Choroid plexus epithelial cell (primary cell): ENCODE results near the gene TMEM30B.

Source experiments
- DNase-seq: peaks from one replicate; pipeline ENCODE4 v3.0.0-alpha.2; 2010; ENCODE audit warnings: low read depth
- H3K4me3 ChIP-seq: 2 replicates; pipeline ENCODE4 v1.5.1; 2011; ENCODE audit warnings: low read depth, mild to moderate bottlenecking, control low read depth, low read length, moderate library complexity
- TF ChIP-seq, protein P1 (sequence below): conservative IDR thresholded peaks from 2 replicates; pipeline ENCODE4 v1.5.1; 2011; ENCODE audit warnings: low read depth, mild to moderate bottlenecking, control low read depth, inconsistent platforms, low read length, moderate library complexity

The TMEM30B gene, protein sequence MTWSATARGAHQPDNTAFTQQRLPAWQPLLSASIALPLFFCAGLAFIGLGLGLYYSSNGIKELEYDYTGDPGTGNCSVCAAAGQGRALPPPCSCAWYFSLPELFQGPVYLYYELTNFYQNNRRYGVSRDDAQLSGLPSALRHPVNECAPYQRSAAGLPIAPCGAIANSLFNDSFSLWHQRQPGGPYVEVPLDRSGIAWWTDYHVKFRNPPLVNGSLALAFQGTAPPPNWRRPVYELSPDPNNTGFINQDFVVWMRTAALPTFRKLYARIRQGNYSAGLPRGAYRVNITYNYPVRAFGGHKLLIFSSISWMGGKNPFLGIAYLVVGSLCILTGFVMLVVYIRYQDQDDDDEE

DNA sequence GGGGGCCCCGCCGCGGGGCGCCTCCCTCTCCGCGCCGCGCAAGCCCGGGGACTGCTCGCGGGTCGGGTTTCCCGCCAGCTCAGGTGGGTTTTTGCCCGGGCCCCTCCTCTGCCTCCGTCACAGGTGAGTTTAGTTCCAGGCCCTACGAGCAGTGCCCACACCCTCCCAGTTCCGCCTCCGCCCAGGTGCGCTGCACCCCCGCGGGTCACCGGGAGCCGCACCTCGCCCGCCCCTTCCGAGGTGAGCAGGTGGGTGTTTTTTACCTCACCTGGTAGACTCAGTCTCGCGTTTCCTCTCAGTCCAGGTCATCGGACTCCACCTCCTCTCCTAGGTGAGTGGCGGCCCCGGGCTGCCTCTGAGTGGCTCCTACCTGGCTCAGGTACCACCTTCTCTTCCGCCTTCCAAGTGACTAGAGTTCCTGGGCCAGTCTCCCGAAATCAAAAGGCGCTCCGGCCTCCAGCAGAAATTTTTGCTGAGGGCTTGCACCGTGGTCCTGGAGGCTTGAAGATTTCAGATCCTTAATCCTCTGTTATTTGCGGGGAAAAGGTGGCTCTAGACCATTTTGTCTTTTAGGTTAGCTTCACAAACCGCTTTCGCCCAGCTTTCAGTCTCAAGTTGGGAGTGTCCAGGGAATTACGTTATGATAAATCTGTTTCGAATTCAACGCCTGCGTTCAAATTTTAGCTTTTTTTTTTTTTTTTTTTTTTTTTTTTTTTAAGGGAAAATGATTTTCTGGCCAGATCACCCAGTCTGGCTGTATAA is at the start of gene TMEM30B:
Gene TMEM30B, minus strand, starts transcription at position 153 of the 762 bp plus-strand sequence. CDS start 191 bp downstream, outside the sequence.
- DNase-seq, result no peak
- peak within 1 kb of the TSS; percentile 48 for H3K4me3 ChIP-seq
- TF ChIP-seq, protein P1, sequence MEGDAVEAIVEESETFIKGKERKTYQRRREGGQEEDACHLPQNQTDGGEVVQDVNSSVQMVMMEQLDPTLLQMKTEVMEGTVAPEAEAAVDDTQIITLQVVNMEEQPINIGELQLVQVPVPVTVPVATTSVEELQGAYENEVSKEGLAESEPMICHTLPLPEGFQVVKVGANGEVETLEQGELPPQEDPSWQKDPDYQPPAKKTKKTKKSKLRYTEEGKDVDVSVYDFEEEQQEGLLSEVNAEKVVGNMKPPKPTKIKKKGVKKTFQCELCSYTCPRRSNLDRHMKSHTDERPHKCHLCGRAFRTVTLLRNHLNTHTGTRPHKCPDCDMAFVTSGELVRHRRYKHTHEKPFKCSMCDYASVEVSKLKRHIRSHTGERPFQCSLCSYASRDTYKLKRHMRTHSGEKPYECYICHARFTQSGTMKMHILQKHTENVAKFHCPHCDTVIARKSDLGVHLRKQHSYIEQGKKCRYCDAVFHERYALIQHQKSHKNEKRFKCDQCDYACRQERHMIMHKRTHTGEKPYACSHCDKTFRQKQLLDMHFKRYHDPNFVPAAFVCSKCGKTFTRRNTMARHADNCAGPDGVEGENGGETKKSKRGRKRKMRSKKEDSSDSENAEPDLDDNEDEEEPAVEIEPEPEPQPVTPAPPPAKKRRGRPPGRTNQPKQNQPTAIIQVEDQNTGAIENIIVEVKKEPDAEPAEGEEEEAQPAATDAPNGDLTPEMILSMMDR, result no peak

DNA sequence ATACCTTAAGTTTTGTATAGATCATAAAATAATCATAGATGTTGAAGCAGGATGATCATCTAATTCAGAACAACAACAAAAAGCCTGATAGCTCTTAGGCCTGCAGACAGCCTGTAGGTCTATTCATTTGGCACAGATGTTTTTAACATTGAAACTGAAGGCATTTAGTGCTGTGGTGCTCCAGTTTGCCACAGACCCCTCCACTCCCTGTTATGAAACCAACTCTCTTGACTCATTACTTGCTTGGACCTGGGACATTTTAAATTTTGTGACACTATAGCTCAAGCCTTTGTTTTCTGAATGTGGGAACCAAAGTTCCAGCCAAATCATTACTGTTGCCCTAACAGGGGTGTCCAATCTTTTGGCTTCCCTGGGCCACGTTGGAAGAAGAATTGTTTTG is 49.4 kb upstream of the TMEM30B start:
- DNase-seq, result no peak
- no peak overlapping the region for H3K4me3 ChIP-seq
- TF ChIP-seq, protein P1, result no peak

DNA sequence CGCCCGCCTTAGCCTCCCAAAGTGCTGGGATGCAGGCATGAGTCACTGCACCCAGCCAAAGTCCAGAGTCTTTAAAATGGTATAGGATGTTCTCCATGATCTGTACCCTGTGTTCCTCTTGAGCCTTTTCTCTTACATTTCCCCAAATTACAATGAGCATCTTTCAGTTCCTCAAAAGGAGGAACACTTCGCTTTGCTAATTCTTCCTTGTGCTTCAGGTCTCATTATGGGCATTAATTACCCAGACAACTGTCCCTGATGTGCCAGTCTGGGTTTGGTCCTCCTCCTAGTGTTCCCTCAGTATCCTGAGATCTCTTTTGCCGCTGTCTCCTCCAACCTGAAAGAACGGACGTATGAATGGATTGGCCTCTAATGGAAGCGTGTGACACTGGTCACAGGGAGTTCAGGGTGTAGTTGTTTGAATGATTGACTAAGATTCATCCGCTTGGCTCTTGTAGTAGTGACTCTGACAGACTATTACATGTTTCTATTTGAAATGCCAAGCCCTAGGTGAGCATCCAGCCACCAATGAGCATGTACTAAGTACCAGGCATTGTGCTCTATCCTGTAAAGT is 48.4 kb upstream of the TMEM30B start:
- no peak for DNase-seq
- TF ChIP-seq, protein P1, result no peak
- H3K4me3 ChIP-seq, result no peak overlapping the region

DNA sequence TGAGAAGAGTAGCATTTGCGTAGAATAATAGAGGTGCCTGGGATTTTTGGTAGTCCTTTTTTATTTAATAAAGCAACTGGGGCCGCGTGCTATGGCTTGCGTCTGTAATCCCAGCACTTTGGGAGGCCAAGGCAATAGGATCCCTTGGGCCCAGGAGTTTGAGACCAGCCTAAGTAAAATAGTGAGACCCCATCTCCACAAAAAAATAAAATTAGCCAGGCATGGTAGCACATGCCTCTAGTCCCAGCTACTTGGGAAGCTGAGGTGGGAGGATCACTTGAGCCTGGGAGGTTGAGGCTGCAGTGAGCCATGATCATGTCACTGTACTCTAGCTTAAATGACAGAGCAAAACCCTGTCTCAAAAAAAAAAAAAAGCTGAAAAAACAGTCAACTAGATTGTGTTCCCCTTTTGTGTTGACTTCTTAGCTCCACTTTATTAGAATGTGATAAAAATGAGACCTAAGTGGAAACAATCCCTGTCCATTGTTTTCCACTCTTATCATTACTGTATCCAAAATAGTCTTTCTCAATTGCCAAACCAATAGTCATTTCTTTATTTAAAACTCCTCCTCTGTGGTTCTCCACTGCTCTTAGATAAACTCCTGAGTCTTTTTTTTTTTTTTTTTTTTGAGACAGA is 47.6 kb upstream of the TMEM30B start:
- H3K4me3 ChIP-seq, result no peak overlapping the region
- TF ChIP-seq, protein P1, result no peak
- no peak for DNase-seq

DNA sequence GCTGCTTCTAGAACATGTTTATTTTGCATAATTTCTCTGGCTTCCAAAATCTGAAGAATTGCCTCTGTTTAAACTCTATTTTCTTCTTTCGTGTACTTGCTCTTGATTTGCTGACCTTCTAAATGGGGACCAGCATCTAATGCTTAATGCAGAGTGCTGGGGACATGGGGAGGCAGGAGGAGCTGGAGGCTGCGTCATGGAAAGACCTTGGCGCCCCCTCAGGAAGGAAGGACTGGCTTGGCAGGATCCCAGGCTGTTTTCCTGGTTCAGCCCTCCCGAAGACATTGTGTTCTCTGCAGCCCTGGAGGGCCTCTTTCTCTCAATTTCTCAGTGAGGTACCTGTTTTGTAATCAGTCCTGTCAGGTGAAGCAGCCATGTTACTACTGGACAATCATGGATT is 45.7 kb upstream of the TMEM30B start:
- peak; percentile 62 for DNase-seq
- TF ChIP-seq, protein P1, result no peak
- H3K4me3 ChIP-seq, result no peak overlapping the region

DNA sequence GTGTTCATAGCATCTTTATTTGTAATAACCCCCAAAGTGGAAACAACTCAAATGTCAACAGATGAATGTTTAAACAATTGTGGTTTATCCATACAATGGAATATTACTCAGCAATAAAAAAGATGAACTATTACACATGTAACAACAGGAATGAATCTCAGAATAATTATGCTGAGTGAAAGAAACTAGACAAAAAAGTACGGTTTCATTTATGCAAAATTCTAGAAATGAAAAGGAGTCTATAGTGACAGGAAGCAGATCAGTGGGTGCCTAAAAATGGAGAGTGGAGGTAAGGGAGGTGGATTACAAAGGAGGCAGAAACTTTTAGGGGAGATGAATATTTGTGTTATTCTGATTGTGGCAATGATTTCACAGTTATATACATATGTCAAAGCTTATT is 45.0 kb upstream of the TMEM30B start:
- TF ChIP-seq, protein P1, result no peak
- no peak overlapping the region for H3K4me3 ChIP-seq
- DNase-seq, result no peak
